Measurements from ENCODE around the gene NXN. TPM values are rescaled to one million over a fixed set of nuclear protein-coding genes. Genes with fewer than 3 reads are reported as not detected.

NXN gene
- total RNA-seq, 1 experiment from 2014 or later: 126 TPM

DNA sequence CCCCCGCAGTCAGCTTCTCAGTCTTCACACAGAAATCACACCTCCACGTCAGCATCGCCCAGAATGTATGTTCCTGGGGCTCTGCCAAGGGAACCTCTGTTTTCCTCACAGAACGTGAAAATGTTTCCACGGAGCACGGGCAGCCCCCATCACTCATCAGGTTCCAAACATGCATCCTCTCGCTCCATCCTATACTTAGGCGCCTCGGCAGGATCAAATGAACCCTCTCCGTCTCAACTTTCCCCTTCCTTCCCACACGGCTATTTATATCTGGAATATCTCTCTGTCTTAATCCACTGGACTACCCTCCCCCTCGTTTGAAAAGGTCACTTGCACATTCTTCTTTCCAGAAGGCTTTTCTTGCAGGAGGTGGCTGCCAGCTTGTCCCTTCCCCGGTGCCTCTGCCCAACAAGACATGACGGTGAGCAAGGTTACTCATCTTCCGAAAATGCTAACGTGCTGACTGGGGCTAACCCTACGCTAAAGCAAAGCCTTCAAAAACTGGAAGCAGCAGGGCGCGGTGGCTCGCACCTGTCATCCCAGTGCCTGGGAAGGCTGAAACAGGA is 21.6 kb downstream of the NXN start:
- DNase-seq (ENCODE audit: low read depth, low spot score): no peak
- Histone ChIP-seq H3K4me1 (ENCODE audit: control insufficient read depth, insufficient read depth, low read length) (peaks cover 59% of the 10 kb centered on the region), H3K27ac (ENCODE audit: low read length) (peak overlapping the region; percentile 1; the same call in 1 of the 2 replicates), H3K4me3 (ENCODE audit: low read depth in 2 of 2, low read length in 2 of 2) (no peak overlapping the region), H3K36me3 (ENCODE audit: control insufficient read depth, insufficient read depth, low read length) (no peaks in the 10 kb centered on the region), H3K9me3 (ENCODE audit: control insufficient read depth, insufficient read depth, low read depth, low read length) (no peaks in the 10 kb centered on the region), H3K27me3 (ENCODE audit: control insufficient read depth, insufficient read depth, low read length) (no peaks in the 10 kb centered on the region)
- CTCF ChIA-PET: no interaction called here
- TF ChIP-seq TCF7L2 (IDR thresholded peaks at IDR 0.05; ENCODE audit: low read depth, low read length): no peak
- TF ChIP-seq, protein P1, sequence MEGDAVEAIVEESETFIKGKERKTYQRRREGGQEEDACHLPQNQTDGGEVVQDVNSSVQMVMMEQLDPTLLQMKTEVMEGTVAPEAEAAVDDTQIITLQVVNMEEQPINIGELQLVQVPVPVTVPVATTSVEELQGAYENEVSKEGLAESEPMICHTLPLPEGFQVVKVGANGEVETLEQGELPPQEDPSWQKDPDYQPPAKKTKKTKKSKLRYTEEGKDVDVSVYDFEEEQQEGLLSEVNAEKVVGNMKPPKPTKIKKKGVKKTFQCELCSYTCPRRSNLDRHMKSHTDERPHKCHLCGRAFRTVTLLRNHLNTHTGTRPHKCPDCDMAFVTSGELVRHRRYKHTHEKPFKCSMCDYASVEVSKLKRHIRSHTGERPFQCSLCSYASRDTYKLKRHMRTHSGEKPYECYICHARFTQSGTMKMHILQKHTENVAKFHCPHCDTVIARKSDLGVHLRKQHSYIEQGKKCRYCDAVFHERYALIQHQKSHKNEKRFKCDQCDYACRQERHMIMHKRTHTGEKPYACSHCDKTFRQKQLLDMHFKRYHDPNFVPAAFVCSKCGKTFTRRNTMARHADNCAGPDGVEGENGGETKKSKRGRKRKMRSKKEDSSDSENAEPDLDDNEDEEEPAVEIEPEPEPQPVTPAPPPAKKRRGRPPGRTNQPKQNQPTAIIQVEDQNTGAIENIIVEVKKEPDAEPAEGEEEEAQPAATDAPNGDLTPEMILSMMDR (IDR thresholded peaks at IDR 0.05): no peak
- no peak for TF ChIP-seq POLR2AphosphoS5 (IDR thresholded peaks at IDR 0.05; ENCODE audit: low read depth, low read length)
- TF ChIP-seq, protein P2, sequence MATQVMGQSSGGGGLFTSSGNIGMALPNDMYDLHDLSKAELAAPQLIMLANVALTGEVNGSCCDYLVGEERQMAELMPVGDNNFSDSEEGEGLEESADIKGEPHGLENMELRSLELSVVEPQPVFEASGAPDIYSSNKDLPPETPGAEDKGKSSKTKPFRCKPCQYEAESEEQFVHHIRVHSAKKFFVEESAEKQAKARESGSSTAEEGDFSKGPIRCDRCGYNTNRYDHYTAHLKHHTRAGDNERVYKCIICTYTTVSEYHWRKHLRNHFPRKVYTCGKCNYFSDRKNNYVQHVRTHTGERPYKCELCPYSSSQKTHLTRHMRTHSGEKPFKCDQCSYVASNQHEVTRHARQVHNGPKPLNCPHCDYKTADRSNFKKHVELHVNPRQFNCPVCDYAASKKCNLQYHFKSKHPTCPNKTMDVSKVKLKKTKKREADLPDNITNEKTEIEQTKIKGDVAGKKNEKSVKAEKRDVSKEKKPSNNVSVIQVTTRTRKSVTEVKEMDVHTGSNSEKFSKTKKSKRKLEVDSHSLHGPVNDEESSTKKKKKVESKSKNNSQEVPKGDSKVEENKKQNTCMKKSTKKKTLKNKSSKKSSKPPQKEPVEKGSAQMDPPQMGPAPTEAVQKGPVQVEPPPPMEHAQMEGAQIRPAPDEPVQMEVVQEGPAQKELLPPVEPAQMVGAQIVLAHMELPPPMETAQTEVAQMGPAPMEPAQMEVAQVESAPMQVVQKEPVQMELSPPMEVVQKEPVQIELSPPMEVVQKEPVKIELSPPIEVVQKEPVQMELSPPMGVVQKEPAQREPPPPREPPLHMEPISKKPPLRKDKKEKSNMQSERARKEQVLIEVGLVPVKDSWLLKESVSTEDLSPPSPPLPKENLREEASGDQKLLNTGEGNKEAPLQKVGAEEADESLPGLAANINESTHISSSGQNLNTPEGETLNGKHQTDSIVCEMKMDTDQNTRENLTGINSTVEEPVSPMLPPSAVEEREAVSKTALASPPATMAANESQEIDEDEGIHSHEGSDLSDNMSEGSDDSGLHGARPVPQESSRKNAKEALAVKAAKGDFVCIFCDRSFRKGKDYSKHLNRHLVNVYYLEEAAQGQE (IDR thresholded peaks at IDR 0.05; ENCODE audit: insufficient read depth in 1 of 2, low read depth in 2 of 2, low read length in 1 of 2): no peak
- TF ChIP-seq SIN3A (IDR thresholded peaks at IDR 0.05; ENCODE audit: borderline replicate concordance, insufficient read depth, low read depth, low read length): no peak
- BruUV-seq (replicated peaks): TSS peak; percentile 45
- in situ Hi-C loops (cut with HindIII; ENCODE audit: low pct_unique_long_range_greater_than_20kb, low sequenced_read_pairs): no loop called here
- no peak for ATAC-seq
- intact Hi-C loops (cut with micrococcal nuclease; ENCODE audit: unreplicated experiment): no loop called here
- POLR2A ChIA-PET: no interaction called here

DNA sequence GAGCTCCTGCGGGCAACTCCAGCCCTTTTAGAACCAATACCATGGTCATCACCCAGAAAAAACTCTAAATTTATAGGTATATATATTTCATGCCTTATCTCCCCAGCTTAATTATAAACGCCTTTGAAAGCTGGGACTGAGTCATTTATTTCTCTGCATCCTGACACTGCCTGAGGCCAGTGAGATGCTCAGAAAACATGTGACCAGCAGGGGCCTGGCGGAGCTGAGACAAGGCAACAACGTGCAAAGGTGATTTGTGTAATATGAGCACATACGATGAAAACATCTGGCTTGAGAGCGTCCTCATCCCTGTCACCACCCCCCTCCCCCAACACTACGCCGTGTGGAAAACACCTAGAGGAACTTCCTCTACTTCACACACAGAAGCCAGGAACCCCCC is 22.7 kb downstream of the NXN start:
- intact Hi-C loops (cut with micrococcal nuclease; ENCODE audit: unreplicated experiment) (no loop called here), in situ Hi-C loops (cut with HindIII; ENCODE audit: low pct_unique_long_range_greater_than_20kb, low sequenced_read_pairs) (no loop called here)
- Histone ChIP-seq H3K9me3 (ENCODE audit: control insufficient read depth, insufficient read depth, low read depth, low read length) (no peaks in the 10 kb centered on the region), H3K4me3 (ENCODE audit: low read depth in 2 of 2, low read length in 2 of 2) (no peak overlapping the region), H3K36me3 (ENCODE audit: control insufficient read depth, insufficient read depth, low read length) (no peaks in the 10 kb centered on the region), H3K4me1 (ENCODE audit: control insufficient read depth, insufficient read depth, low read length) (peaks cover 55% of the 10 kb centered on the region), H3K27ac (ENCODE audit: low read length) (peak overlapping the region; percentile 89), H3K27me3 (ENCODE audit: control insufficient read depth, insufficient read depth, low read length) (no peaks in the 10 kb centered on the region)
- no TSS peak for BruUV-seq (replicated peaks)
- TF ChIP-seq, protein P1 (IDR thresholded peaks at IDR 0.05): no peak
- no peak for TF ChIP-seq SIN3A (IDR thresholded peaks at IDR 0.05; ENCODE audit: borderline replicate concordance, insufficient read depth, low read depth, low read length)
- TF ChIP-seq, protein P2 (IDR thresholded peaks at IDR 0.05; ENCODE audit: insufficient read depth in 1 of 2, low read depth in 2 of 2, low read length in 1 of 2): no peak
- TF ChIP-seq TCF7L2 (IDR thresholded peaks at IDR 0.05; ENCODE audit: low read depth, low read length): no peak
- TF ChIP-seq POLR2AphosphoS5 (IDR thresholded peaks at IDR 0.05; ENCODE audit: low read depth, low read length): no peak
- peak; percentile 22; the same call in 1 of the 2 replicates for ATAC-seq
- DNase-seq (ENCODE audit: low read depth, low spot score): no peak
- CTCF ChIA-PET: no interaction called here
- POLR2A ChIA-PET: no interaction called here

Data from Panc1 (cell line).